Frontal cortex (tissue), 4 donors: ENCODE data around the gene HOXA10. TPM values are rescaled to one million over a fixed set of nuclear protein-coding genes. Genes with fewer than 3 reads are reported as not detected.

Source experiments
- DNase-seq, 2 donors: peaks; one replicate each; pipeline ENCODE4 v3.0.0; 2012; ENCODE audit warnings: low spot score in 2 of 2
- FAIRE-seq: peaks from 2 replicates; lab custom pipeline; 2012; peaks lifted over from hg19 to GRCh38; lab: Jason Lieb, UNC
- small RNA-seq: library from RNA; depleted of rRNA; stranded (forward); fragments of <200 nt; gene quantifications from one replicate; pipeline ENCODE3, GENCODE V24; 2014
- total RNA-seq: library from RNA; depleted of rRNA; stranded (reverse); fragments of >200 nt; gene quantifications from one replicate; pipeline ENCODE4 v1.2.3, GENCODE V29; 2014
- donor health status: control.
- donor health status: control.
- donor health status: control.

The HOXA10 gene
- total RNA-seq, 1 donor from 2014 or later = not detected

- DNase-seq (no peak), FAIRE-seq (no peak)
Measured at GRCh38 chr7:27124096-27124901, 49.8 kb downstream of the HOXA10 start.

DNA sequence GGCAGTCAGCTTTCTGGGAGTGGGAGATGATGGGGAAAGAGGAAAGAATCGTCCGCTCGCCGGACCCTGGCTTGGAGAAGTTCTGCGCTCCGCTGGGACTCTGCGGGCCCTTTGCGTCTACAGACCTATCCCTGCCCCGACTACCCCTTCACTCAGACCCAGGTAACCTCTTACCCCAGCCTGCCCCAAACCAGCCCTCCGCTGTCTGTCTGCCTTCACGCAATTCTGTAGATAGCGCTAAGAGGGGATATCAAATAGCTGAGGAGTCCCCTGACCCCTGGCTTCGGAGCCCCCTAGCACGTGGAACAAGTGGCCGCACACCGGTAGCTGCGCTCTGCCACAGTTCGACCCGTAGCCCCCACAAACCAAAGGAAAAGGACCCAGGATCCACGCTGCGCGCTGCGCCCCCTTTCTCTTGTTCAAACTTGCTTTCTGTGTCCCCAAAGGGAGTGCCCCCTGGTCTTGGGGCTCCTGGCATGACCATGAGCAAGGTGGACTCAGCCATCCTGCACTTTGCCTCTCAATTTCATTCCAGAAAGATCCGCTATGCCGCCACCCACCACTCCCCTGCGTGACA, 50.6 kb downstream of the HOXA10 start:
- DNase-seq (no peak), FAIRE-seq (no peak)

DNA sequence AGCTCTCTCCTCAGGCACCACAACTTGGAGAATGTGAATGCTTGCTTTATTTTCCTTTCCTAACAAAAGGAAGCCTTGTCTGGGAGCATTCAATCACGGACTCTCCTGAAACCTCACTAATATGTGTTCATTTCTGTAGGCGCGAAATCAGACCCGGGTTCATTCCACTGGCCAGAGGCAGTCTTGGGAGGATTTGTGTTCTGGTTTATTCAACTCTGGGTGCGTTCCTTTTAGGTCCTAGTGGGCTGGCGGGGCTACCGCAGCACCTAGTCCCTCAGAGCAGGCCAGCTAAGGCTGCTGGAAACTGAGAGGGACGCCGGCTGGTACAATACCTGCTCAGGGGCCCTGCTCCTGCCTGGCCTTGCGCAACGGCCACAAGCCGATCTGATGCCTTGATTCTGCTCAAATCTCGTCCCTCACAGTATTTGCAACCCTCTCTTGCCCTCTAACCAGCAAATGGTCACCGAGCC, 51.1 kb downstream of the HOXA10 start:
- no peak for FAIRE-seq

DNA sequence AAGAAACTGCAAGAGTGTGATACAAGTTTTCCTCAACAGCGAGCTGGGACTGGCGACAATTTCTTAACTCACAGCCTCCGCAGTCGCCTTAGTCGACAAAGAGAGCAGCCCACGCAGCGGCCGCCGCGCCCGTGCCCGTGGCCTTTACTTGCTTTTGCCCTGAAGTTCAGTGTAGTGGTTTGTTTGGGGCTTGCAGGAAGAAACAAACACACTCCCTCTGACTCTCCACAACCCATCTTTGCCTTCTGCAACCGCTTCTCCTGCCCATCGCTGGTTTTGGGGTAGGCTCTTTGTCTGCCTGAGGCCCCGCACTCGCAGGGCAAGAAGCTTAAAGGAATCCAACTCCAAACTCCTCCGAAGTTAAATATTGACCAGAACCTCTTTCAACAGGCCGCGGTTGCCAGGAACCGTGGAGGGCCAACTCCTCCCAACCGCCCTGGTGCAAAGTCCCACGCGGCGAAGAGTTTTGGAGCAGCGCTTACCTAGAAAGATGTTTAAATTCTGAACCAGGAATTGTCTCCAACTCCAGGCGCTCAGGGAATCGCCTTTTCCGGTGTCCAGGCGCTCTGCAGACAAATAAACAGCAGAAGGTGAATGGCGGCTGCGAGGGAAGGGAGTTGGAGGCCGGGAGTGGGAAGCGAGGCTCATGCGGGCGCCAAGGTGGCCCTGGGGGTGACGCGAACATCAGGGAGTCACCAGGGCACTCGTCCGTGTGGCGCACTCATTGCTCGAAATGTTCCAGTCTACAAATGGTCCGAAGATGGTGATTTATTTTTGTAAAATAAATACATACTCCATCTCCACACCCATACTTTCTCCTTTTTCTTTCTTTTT, 51.8 kb downstream of the HOXA10 start:
- DNase-seq (no peak), FAIRE-seq (no peak)

More for the DNA sequence above, 51.1 kb downstream of the HOXA10 start:
- DNase-seq = no peak

DNA sequence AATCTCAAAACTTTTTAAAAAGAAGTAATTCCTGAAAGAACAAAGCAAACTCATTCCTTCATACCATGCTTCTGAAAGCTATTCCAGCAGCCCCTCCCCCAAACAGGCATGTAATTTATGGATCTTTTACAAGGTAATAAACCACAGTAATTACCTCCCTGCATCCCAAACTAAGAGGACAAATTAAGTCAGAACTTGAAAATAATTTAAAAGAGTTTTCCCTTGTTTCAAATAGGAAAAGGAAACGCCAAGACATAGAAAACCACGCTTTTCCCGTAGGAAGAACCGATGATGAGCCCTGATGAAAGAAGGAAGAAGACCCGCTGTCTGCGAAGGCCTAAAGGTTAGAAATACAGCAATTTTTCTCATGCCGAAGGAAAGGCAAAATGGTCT, 52.4 kb downstream of the HOXA10 start:
- FAIRE-seq = no peak
- DNase-seq = no peak

Small RNA genes within 50 kb of the gene (small RNA-seq; reads per million reads assigned to genes)
- gene AC004080.5 (not detected), gene RF02140 (not detected), gene RF02141 (not detected)

Other genes starting within 250 kb of the HOXA10 start
- gene HOXA1, start 78.3 kb downstream of the HOXA10 start, total RNA-seq = not detected
- gene HOXA2, start 71.6 kb downstream of the HOXA10 start, total RNA-seq = not detected
- not detected for gene HOXA4, start 43.6 kb downstream of the HOXA10 start, total RNA-seq
- not detected for gene HOXA5, start 30.6 kb downstream of the HOXA10 start, total RNA-seq
- not detected for gene HOXA6, start 26.5 kb downstream of the HOXA10 start, total RNA-seq
- gene HOXA3, start 21.7 kb downstream of the HOXA10 start, total RNA-seq = not detected
- not detected for gene HOXA7, start 17.6 kb downstream of the HOXA10 start, total RNA-seq
- gene HOXA9, start 8.8 kb downstream of the HOXA10 start, total RNA-seq = not detected
- gene HOXA11, start 10.9 kb upstream of the HOXA10 start, total RNA-seq = not detected
- gene HOXA13, start 25.8 kb upstream of the HOXA10 start, total RNA-seq = not detected
- gene EVX1, start 68.5 kb upstream of the HOXA10 start, total RNA-seq = not detected